Urinary bladder (tissue), 4 donors: ENCODE data around the gene NCR3LG1. TPM values are rescaled to one million over a fixed set of nuclear protein-coding genes. Genes with fewer than 3 reads are reported as not detected.

ENCODE experiments used
- DNase-seq: peaks from one replicate; pipeline ENCODE4 v3.0.0-alpha.2; 2015; ENCODE audit errors: extremely low spot score
- H3K27ac ChIP-seq: one replicate; pipeline ENCODE4 v1.5.1; 2013; ENCODE audit warnings: low read depth, mild to moderate bottlenecking, moderate library complexity
- H3K36me3 ChIP-seq: one replicate; pipeline ENCODE4 v1.6.1; 2013; ENCODE audit warnings: mild to moderate bottlenecking, moderate library complexity; ENCODE audit not compliant: insufficient read depth
- H3K4me1 ChIP-seq: one replicate; pipeline ENCODE4 v1.6.1; 2013; ENCODE audit warnings: mild to moderate bottlenecking, moderate library complexity; ENCODE audit not compliant: insufficient read depth
- H3K4me3 ChIP-seq: one replicate; pipeline ENCODE4 v1.5.1; 2013; ENCODE audit warnings: low read depth, low read length
- WGBS: extraction: QIAGEN DNeasy Blood & Tissue Kit; methylation state at CpG from one replicate; pipeline ENCODE4 v1.1.7; 2013; 5-methylcytosine and 5-hydroxymethylcytosine counted together
- polyA plus RNA-seq: library from polyadenylated mRNA; stranded (reverse); fragments of 200-250 nt; gene quantifications from one replicate; pipeline ENCODE4 v1.2.3, GENCODE V29; 2013
- total RNA-seq: library from RNA; depleted of rRNA; stranded (reverse); fragments of >200 nt; gene quantifications from one replicate; pipeline ENCODE4 v1.2.3, GENCODE V29; 2014
- donor health status: healthy with polysubstance abuse.
- donor health status: healthy.

Gene NCR3LG1
- total and polyA plus RNA-seq, 2 donors, result 0.76 to 1.6 TPM

GRCh38 chr11:17392872-17393271, 41.3 kb downstream of the NCR3LG1 start:
- no peaks in the 10 kb centered on the region for H3K4me1 ChIP-seq
- DNase-seq, result no peak
- WGBS, result 85% methylated on average over 14 of the region's 14 CpGs
- H3K27ac ChIP-seq, result no peak overlapping the region
- no peak overlapping the region for H3K4me3 ChIP-seq
- no peaks in the 10 kb centered on the region for H3K36me3 ChIP-seq

GRCh38 chr11:17393472-17393871, 41.9 kb downstream of the NCR3LG1 start:
- Histone ChIP-seq H3K36me3 (no peaks in the 10 kb centered on the region), H3K4me1 (no peaks in the 10 kb centered on the region), H3K27ac (no peak overlapping the region), H3K4me3 (no peak overlapping the region)
- WGBS, result 89% methylated on average over 6 of the region's 6 CpGs
- no peak for DNase-seq

DNA sequence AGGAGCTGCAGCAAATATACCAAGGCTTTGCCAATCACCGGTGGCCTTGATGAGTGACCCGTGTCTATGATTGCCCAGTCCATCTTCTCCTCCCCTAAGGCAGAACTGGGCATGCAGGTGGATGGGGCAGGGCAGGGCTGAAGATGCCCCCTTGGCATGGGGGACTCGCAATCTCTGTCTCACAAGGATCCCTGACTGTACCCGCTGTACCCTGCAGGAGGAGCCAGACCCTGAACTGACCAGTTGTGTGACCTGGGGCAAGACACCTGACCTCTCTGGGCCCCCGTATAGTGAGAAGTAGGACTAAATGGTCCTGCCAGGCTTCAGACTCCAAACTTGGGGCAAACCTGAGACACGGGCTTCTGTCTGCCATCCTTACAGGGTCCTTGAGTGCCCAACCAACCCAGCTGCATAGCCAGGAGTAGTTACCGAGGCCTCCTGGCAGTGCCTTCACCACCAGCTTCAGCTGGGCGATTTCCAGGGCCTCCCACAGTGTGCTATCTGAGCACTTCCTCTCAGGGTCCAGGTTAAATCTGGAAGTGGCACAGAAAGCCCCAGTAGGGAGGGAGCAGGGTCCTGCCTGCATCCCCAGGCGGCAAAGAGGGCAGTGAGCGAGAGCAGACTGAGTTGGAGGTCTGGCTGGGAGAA, 43.3 kb downstream of the NCR3LG1 start:
- H3K36me3 ChIP-seq, result no peaks in the 10 kb centered on the region
- H3K27ac ChIP-seq, result no peak overlapping the region
- no peak overlapping the region for H3K4me3 ChIP-seq
- no peak for DNase-seq
- H3K4me1 ChIP-seq, result no peaks in the 10 kb centered on the region
- whole genome bisulfite sequencing, result 91% methylated on average over 10 of the region's 10 CpGs

- DNase-seq, result no peak
- Histone ChIP-seq H3K4me3 (no peak overlapping the region), H3K27ac (no peak overlapping the region), H3K4me1 (no peaks in the 10 kb centered on the region), H3K36me3 (no peaks in the 10 kb centered on the region)
- WGBS, result 93% methylated on average over 20 of the region's 20 CpGs
These were observed 44.0 kb downstream of the NCR3LG1 start for GRCh38 chr11:17395554-17395961.

GRCh38 chr11:17395978-17396377, 44.4 kb downstream of the NCR3LG1 start:
- 91% methylated on average over 6 of the region's 6 CpGs for WGBS
- DNase-seq, result no peak
- H3K4me1 ChIP-seq, result no peaks in the 10 kb centered on the region
- H3K36me3 ChIP-seq, result no peaks in the 10 kb centered on the region
- H3K27ac ChIP-seq, result no peak overlapping the region
- H3K4me3 ChIP-seq, result no peak overlapping the region

GRCh38 chr11:17396598-17397310, 45.2 kb downstream of the NCR3LG1 start:
- H3K27ac ChIP-seq, result no peak overlapping the region
- H3K4me3 ChIP-seq, result no peak overlapping the region
- 88% methylated on average over 22 of the region's 22 CpGs for WGBS

GRCh38 chr11:17397311-17398002, 45.9 kb downstream of the NCR3LG1 start:
- Histone ChIP-seq H3K4me1 (no peaks in the 10 kb centered on the region), H3K4me3 (no peak overlapping the region), H3K27ac (no peak overlapping the region), H3K36me3 (no peaks in the 10 kb centered on the region)
- 91% methylated on average over 14 of the region's 14 CpGs for WGBS
- DNase-seq, result no peak

More at GRCh38 chr11:17396598-17397310, 45.2 kb downstream of the NCR3LG1 start:
- no peak for DNase-seq
- H3K4me1 ChIP-seq, result no peaks in the 10 kb centered on the region
- no peaks in the 10 kb centered on the region for H3K36me3 ChIP-seq

GRCh38 chr11:17399236-17399635, 47.6 kb downstream of the NCR3LG1 start:
- H3K4me1 ChIP-seq, result no peaks in the 10 kb centered on the region
- H3K36me3 ChIP-seq, result no peaks in the 10 kb centered on the region
- no peak overlapping the region for H3K4me3 ChIP-seq
- H3K27ac ChIP-seq, result no peak overlapping the region
- DNase-seq, result no peak

DNA sequence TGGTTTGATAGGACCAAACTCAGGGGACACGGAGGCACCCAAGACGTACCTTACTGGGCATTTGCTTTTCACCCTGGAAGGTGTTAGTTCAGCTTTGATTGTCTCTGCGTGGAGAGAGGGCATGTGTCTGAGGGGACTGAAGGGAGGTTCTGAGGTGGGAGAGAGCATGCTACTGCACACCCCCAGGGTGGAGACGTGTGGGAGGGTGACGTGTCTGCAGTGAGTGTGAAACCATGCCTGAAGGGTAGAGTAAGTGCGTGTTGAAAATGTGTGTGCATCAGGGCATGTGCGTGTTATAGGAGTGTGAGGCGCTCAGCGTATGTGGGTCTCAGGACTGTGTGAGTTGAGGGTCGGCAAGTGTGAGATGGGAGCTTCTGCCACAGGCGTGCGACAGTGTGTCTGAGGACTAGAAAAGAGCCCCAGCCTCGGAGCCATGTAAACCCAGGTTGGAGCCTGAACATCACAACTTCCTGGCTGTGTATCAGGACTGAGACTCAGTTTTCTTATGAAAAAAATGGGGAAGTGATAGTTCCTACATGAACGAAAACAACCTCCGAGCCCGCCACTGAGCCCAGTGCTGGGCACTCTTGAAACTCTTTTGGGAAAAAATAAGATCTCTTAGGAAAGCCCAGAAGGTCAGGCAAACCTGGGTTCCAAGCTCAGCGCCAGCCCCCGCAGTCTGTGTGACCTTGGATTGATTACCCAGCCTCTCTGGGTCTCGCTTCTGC, 48.6 kb downstream of the NCR3LG1 start:
- 87% methylated on average over 19 of the region's 19 CpGs for WGBS
- Histone ChIP-seq H3K4me1 (no peaks in the 10 kb centered on the region), H3K4me3 (no peak overlapping the region), H3K27ac (no peak overlapping the region), H3K36me3 (no peaks in the 10 kb centered on the region)
- no peak for DNase-seq

DNA sequence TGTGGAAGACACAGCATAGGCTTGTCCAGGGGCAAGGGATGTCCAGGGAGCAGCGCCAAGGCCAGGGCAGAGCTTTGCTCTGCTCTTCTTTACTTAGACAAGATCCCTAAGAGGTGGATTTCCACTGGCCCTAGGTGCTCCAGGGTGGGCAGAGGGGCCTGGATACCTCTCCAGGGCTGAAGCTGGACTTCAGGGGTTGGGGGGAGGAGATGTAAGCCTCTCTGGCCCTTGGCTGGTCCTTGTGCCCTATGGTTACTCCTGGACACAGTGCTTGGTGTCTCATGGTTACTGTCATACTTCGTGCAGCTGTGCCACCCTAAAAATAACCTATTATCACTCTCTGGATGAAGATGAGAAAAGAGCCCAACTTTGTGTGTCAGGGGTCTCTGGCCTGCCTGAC, 49.7 kb downstream of the NCR3LG1 start:
- no peak overlapping the region for H3K4me3 ChIP-seq
- DNase-seq, result no peak
- no peaks in the 10 kb centered on the region for H3K4me1 ChIP-seq
- H3K27ac ChIP-seq, result no peak overlapping the region
- WGBS, result 89% methylated on average over 2 of the region's 2 CpGs
- no peaks in the 10 kb centered on the region for H3K36me3 ChIP-seq

DNA sequence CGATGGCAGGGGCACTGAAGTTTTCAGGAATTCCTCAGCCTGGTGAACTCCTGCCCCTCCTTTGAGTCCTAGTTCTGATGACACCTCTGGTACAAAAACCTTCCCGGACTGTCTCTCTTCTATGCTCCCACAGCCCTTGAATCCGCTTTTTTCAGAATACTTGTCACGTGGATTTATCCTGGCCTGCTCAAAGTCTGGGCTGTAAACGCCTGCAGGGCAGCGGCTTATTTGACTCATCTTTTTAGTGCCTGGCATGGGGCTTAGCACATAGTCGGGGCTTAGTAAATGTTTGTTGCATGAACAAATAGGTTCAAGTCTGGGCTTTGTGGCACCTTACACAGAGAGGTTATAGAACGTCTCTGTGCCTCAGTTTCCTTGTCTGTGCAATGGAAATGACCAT, 50.2 kb downstream of the NCR3LG1 start:
- no peak overlapping the region for H3K4me3 ChIP-seq
- 80% methylated on average over 8 of the region's 8 CpGs for WGBS
- no peaks in the 10 kb centered on the region for H3K4me1 ChIP-seq
- H3K36me3 ChIP-seq, result no peaks in the 10 kb centered on the region
- DNase-seq, result no peak
- H3K27ac ChIP-seq, result no peak overlapping the region

GRCh38 chr11:17402486-17402885, 50.9 kb downstream of the NCR3LG1 start:
- Histone ChIP-seq H3K36me3 (no peaks in the 10 kb centered on the region), H3K4me1 (no peaks in the 10 kb centered on the region), H3K4me3 (no peak overlapping the region), H3K27ac (no peak overlapping the region)
- no peak for DNase-seq
- WGBS, result 91% methylated on average over 8 of the region's 8 CpGs

GRCh38 chr11:17403980-17404759, 52.6 kb downstream of the NCR3LG1 start:
- Histone ChIP-seq H3K4me3 (no peak overlapping the region), H3K27ac (no peak overlapping the region), H3K4me1 (no peaks in the 10 kb centered on the region), H3K36me3 (no peaks in the 10 kb centered on the region)
- WGBS, result 85% methylated on average over 18 of the region's 18 CpGs
- no peak for DNase-seq
